Fibroblast of lung (primary cell): Measurements from ENCODE around the gene ABCG2.

Experiments
- EZH2 ChIP-seq: IDR thresholded peaks from 2 replicates; pipeline ENCODE4 v1.5.1; 2012; ENCODE audit warnings: low read length, control low read depth, mild to moderate bottlenecking; ENCODE audit errors: missing control alignments
- TF ChIP-seq, protein P1 (sequence below), 2 donors: IDR thresholded peaks in 1 of 2; conservative IDR thresholded peaks in 1 of 2; 1 replicate in 1 of 2; 2 replicates in 1 of 2; pipeline ENCODE4 v1.5.1; 2011 to 2012; ENCODE audit warnings: low read length in 2 of 2, control low read depth in 1 of 2, inconsistent platforms in 1 of 2, low read depth in 1 of 2, mild to moderate bottlenecking in 1 of 2

DNA sequence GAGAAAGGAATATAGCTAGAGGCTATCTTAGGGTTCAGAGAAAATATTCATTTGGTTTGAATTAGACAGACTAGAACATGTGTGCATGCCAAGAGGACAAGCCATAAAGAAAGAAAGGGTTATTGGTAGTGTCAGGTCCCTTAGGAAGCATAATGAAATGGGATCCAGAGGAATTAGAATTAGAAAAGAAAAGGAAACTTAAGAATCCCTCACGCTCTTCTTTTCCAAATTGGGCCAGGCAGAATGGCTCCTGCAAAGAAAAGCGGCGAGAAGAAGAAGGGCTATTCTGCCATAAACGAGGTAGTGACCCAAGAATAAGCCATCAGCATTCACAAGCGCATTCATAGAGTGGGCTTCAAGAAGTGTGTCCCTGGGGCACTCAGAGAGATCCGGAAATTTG is 4.9 kb upstream of the ABCG2 start:
- TF ChIP-seq, protein P1, sequence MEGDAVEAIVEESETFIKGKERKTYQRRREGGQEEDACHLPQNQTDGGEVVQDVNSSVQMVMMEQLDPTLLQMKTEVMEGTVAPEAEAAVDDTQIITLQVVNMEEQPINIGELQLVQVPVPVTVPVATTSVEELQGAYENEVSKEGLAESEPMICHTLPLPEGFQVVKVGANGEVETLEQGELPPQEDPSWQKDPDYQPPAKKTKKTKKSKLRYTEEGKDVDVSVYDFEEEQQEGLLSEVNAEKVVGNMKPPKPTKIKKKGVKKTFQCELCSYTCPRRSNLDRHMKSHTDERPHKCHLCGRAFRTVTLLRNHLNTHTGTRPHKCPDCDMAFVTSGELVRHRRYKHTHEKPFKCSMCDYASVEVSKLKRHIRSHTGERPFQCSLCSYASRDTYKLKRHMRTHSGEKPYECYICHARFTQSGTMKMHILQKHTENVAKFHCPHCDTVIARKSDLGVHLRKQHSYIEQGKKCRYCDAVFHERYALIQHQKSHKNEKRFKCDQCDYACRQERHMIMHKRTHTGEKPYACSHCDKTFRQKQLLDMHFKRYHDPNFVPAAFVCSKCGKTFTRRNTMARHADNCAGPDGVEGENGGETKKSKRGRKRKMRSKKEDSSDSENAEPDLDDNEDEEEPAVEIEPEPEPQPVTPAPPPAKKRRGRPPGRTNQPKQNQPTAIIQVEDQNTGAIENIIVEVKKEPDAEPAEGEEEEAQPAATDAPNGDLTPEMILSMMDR (conservative IDR thresholded peaks at IDR 0.05 in 1 of 2, IDR thresholded peaks at IDR 0.05 in 1 of 2; ENCODE audit: low read depth in 1 of 2, low read length in 2 of 2): no peak
- no peak for TF ChIP-seq EZH2
